Stimulated activated CD4-positive, alpha-beta T cell treated with anti-CD3 and anti-CD28 coated beads, Interleukin-2, amount 100 ng/mL, for 48 hours (primary cell): ENCODE measurements around the gene RNF38.
"Not testable (repeated sequence)": the region's sequence is repeated elsewhere in the genome, so short reads cannot be mapped to it uniquely, and the experiment has no call there.

Experiments
- DNase-seq, 2 donors: peaks; one replicate each; pipeline ENCODE4 v3.0.0-alpha.2; 2020

Gene RNF38

DNA sequence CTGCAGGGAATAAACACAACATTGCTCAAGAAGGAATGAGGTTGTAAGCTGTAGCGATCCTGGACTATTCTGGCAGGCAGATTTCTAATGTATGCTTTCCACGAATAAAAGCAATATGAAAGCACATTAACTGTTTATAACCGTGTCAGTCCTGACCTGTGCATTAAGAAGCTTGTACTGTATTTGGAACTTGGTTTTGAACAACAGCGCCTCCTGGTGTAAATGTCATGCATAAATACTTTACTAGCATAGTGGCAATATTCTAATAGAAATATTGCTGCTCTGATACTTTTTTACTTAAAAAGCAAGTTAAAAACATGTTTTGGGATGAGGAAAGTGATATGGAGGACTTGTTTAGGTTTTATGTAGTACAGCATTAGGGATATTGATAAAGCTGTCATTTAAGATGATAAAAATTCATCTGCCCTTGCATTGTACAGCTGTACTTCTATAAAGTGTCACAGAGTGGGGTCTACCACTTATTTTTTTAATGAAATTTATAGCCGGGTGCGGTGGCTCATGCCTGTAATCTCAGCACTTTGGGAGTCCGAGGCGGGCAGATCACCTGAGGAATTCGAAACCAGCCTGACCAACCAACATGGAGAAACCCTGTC lies 71.2 kb downstream of the RNF38 start:
- DNase-seq: peak; percentile 50 to 53

DNA sequence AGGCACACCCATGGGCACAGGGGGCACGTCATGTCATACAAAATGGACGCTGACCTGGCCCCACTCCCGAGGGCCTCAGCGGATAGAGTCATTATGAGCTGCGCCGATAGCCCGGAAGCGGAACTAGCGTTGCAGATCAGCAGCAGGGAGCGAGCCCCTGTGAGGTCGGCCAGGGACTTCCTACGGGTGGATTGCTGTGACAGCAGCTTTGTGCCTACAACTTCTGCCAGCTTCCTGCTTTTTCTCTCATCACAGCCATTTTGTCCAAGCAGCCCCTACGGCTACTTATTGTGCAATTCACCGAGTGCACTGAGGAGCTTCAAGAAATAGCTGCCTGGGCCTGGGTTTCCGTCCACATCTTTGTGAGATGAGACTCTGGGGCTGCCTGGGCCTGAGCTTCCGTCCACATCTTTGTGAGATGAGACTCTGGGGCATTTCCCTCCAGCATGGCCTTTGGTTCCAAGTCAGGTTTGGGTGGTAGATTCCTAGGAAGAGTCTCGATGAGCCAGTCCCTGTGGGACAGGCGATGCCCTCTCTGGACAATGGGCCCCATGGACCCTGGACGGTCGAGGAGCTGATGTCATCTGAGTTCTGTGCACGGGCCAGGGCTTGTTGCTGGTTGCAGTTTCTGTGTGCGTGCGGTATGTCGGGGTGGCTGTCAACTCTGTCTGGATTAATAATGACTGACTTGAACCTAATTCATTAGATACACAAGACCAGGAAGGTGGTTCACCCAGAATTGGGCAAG lies 74.8 kb downstream of the RNF38 start:
- DNase-seq: no peak

DNA sequence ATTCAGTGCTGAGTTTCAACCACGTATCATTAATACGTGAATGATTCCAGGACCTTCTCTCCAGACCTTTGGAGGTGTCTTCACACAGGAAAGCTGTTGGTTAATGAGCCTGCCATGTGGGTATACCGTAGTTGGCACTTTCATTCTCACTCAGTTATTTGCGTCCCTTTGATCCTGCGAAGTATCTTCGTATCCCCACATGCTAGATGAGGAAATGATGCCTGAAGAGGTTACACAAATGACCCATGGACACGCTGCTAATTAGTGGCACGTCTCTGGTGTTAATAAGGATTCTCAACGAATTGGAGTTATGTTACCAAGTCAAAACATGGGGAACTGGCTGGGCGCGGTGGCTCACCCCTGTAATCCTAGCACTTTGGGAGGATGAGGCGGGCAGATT lies 76.1 kb downstream of the RNF38 start:
- DNase-seq: no peak

DNA sequence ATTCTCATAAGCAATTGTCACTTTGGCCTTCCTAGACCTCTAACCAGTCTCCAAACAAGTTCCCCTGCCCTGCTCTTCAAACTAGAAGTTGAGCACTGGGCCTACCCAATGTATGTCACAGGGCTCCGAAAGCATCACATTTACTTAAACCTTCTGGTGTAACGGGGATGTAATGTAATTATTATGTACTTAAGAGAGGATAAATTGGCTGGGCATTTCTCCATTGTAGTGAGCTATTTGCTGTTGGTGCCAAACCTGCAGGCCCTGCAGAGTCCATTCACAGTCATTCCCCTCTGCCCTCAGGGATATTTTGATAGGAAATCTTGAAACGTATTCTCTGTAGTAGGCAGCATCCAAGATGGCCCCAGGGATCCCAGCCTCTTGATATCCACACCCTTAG lies 77.6 kb downstream of the RNF38 start:
- DNase-seq: no peak

DNA sequence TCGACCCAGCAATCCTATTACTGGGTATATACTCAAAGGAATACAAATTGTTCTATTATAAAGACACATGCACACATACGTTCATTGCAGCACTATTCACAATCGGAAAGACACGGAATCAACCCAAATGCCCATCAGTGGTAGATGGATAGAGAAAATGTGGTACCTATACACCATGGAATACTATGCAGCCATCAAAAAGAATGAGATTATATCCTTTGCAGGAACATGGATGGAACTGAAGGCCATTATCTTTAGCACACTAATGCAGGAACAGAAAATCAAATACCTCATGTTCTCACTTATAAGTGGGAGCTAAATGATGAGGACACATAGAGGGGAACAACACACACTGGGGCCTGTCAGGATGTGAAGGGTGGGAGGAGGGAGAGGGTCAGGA lies 78.2 kb downstream of the RNF38 start:
- DNase-seq: not testable (repeated sequence)

DNA sequence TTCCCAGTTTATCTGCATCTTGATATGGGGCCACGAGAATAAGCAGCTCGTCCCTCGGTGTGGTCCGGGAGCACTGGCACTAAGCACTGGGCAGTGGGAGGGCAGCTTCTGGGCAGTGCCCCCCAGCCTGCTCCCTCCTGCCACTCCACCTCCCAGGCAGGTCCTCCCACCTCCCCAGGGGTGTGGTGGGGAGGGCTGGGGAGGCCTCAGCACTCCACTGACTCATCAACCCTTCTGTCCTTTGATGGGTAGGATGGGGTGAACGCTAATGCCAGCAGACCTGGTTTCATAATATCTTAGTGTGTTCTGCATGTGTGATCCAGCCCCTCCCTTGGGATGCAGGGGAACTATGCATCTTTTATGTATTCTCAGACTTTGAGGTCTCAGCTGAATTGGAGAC lies 79.6 kb downstream of the RNF38 start:
- DNase-seq: no peak

DNA sequence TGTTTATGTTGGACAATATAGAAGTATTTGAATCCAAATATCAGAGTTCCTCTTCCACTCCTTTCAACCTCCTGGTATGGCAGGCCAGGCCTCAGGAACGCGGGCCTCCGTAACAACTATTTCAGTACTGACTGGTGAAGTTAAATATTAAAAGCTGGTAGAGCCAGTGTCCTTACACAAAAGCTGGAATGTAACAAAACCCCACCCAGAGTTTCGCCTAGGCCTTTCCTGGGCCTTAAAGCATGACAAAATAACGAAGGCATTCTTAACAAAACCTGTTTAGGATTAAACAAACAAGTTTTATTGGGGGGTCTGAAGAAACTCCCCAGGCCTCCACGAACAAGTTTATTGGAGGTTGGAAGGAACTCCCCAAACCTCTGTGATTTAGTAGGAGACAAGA lies 80.3 kb downstream of the RNF38 start:
- DNase-seq: no peak

DNA sequence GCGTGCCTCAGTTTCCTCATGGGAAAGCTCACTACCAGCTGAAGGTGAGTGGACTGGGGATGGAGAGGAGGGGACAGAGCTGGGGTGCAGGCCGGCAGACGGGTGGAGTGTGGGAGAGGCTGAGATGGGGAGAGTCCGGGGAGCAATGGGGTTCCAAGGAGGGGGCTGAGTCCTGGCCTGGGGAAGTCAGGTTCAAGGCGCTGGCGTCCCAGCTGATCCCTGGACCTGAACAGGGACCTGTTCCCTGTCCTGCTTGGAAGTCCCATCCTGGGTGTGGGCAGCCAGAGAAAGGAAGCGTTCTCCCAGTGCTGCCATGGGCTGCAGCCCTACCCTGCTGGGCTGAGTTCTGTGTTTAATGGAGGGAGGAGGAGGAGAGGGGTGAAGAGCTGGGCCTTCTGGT lies 80.9 kb downstream of the RNF38 start:
- DNase-seq: no peak

DNA sequence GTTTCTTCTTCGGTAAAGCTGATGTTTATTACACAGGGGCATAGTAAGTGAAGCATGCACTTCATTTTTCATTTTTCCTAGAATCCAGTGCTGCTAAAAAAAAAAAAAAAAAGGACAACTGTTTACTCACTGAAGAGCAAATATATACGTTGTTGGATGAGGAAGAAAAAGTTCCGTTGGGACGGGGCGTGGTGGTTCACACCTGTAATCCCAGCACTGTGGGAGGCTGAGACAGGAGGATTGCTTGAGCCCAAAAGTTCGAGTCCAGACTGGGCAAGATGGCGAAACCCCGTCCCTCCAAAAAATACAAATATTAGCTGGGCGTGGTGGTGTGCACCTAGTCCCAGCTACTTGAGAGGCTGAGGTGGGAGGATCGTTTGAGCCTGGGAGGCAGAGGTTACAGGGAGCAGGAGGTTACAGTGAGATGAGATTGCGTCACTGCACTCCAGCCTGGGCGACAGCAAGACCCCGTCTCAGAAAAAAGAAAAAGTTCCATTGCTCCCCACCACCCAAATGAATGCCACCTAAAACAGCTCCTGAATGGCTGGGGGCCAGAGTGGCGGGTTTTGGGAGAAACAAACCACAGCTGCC lies 81.8 kb downstream of the RNF38 start:
- DNase-seq: no peak

DNA sequence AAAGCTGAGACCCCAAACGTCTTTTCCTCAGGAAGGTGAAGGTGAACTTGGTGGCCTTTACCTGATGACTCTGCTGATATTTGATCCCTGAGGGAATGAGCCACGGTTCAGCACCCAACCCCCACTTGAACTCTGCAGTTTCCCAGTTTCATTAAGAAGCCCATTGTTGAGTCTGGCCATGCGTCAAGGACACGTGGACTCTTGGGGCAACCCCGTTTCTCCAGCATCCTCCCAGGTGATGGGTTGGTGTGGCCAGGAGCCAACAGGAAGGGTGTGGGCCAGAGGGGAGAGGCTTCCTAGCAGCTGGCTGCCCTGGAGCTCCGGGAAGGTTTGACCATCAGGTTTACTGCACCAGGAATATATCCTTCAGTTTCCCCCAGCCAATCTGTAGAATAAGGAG lies 82.3 kb downstream of the RNF38 start:
- DNase-seq: no peak

DNA sequence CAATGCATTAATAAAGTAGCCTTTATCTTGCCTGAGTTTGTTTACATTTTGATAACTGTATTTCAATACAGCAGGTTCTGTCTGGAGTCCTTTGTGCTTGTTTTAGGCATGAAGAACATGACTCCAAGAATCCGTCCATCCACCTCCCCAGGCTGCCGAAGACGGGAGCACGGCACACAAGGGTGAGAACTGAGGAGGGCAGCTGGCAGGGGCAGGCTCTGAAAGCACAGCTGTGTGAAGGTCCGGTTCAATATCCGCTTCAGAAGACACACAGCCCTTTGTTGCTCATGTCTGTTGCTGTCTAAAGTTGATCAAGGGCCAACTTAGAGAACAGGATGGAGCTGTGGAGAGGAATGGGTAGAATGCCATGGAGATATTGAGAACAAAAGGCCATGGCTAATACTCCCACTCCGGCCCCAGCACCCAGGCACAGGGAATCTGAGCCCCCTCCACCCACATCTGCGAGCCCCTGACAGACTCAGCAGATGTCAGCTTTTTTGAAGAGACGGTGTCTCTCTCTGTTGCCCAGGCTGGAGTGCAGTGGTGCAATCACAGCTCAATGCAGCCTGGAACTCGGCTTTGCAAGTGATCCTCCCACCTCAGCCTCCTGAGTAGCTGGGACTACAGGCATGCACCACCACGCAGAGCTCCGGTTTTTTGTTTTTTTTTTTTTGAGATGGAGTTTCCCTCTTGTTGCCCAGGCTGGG lies 83.3 kb downstream of the RNF38 start:
- no peak for DNase-seq

DNA sequence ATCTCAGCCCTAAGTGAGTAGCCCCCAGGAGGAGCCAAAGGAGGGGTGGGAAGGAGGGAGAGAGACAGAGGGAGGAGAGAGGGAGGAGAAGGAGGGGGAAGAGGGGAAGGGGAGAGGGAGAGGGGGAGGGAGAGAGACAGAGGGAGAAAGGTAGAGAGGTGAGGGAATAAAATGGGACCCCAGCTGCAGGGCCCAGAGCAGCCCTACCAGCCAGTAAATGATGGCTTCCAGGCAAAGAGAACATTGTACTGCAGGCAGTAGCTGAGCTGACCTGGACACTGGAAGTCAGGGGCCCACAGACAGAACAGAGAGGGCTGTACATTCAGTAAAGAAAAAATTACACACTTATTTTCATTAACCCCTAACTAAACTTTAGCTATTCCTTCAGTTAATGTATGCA lies 84.0 kb downstream of the RNF38 start:
- DNase-seq: no peak

DNA sequence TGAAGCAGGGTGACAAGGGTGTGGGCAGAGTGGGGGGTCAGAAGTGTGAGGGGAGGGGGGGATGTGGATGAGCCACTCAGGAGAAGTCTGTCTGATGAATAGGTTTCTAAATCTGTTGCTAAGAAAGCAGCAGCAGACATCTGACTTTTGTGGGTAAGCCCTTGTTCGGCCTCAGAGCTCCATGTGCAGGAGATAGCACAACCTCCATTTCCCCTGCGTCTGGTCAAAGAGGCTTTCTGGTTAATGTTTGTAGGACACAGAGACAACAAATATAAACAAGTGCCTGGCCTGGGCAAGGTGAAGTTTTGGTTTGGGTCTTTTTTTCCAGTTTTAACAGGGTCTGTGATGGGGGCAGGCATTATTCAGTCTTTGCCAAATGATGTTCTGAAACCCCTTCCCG lies 84.8 kb downstream of the RNF38 start:
- DNase-seq: no peak

DNA sequence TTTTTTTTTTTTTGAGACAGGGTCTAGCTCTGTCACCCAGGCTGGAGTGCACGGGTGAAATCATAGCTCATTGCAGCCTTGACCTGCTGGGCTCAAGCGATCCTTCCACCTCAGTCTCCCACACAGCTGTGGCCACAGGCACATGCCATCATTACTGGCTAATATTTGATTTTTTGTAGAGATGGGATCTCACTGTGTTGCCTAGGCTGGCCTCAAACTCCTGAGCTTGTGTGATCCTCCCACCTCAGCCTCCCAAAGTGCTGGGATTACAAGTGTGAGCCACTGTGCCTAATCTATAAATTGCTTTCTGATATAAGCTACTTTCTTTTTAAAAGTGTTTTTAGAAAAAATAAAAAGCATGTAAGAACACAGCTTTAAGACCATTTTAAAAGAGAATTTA lies 85.3 kb downstream of the RNF38 start:
- no peak for DNase-seq

DNA sequence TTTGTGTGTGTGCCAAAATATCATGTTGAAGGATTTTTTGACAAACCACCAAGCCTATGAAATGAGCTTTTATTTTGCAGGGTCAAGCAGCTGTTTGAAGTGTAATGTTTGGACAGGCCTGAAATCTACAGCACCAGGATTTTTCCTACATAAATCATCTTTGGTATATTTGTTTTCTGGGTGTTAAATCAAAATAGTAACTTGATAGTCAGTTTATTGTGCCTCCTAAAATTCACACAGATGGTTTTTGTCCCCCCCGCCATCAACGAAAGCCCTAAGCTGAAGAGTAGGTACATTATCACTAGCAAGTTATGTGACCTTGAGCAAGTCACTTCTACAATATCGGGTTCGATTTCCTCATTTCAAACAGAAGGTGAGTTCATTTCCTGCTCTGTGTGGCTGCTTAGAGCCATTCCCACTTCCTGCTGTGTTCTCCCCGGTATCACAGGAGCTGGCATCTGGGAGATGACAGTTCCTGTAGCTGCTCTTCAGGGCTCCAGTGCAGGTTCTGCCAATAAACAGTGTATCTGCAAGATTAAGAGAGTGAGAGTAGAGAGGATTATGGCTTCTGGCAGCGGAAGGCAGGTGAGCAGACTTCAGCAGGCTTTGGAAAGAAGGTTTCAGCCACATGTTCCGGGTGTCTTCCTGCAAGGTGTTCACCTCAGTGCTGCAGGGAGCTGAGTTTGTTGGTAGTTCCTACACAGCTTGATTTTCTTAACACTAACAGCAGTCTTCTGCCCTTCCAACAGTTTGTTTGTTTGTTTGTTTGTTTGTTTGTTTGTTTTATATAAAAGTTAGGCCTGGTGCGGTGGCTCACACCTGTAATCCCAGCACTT lies 93.4 kb downstream of the RNF38 start:
- DNase-seq: no peak

DNA sequence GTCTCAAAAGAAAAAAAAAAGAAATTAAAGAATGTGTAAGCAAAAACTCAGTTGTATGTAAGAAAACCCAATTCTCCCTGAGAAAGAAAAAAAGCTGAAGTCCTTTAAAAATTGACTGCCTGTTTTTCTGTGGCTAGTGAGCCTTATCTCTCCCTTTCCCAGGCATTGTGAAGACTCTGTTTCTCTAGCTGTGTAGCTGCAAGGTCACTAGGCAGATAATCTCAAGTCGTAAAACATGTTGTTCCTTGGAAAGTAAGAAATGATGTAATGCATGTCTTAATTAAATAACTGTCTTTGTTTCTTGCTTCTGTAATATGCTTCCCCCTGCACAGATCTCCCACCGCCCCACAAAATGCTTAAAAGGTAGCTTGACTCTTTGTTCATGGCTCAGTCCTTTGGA lies 95.7 kb downstream of the RNF38 start:
- DNase-seq: not testable (repeated sequence)

DNA sequence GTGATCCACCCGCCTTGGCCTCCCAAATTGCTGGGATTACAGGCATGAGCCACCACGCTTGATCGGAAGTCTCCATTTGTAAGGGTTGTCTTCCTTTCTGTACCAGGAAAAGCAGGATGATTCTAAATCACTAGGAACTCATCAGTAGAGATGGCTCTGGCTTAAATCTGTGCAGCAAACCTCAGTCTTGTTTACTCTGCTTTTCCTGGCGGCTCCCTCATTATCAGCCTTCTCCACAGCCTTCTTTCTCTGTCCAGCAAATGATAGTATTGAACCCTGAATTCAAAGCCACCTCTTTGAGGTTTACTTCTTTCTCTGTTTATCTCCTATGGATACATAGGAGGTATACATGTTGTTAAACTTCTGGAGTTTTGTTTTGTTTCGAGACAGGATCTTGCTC lies 98.8 kb downstream of the RNF38 start:
- no peak for DNase-seq

DNA sequence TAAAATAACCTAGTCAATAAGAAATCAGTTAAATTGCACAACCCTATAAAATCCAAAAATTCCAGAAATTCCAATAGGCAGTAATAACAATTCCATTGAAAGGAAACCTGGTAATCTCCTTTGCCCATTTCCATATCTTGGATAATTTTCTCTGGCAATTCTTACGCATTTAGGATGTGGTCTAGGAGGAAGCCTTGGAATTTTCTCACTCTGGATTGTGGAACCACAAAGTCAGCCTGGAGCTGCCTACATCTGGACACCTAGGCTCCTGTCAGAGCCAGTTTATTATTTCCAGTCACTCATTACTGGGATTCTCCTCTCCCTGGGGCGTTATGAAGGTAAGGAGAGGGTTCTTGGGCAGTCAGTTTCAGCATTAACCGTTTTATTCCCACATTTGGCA lies 101.5 kb downstream of the RNF38 start:
- no peak for DNase-seq

DNA sequence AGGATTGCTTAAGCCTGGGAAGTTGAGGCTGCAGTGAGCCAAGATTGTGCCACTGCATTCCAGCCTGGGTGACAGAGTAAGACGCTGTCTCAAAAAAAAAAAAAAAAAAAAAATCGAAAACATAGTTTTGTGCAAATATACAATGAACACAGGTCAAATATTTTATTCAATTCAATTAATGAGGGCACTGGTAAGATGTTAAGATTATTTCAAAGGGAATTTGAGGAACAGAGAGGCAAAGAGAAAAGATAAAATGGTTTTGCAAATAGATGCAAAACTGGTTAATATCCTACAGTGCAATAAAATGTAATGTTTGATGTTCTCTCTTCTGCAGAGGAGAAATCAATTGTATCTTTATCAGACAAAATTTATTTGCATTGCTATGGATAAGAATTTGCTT lies 102.3 kb downstream of the RNF38 start:
- no peak for DNase-seq

DNA sequence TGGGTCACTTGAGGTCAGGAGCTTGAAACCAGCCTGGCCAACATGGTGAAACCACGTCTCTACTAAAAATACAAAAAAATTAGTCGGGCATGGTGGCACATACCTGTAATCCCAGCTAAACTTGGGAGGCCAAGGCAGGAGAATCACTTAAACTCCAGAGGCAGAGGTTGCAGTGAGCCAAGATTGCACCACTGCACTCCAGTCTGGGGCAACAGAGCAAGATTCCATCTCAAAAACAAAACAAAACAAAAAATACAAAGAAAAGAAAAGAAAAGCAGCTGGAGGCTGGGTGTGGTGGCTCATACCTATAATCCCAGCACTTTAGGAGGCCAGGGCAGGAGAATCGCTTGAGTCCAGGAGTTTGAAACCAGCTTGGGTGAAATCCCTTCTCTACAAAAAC lies 105.1 kb downstream of the RNF38 start:
- DNase-seq: not testable (repeated sequence)

DNA sequence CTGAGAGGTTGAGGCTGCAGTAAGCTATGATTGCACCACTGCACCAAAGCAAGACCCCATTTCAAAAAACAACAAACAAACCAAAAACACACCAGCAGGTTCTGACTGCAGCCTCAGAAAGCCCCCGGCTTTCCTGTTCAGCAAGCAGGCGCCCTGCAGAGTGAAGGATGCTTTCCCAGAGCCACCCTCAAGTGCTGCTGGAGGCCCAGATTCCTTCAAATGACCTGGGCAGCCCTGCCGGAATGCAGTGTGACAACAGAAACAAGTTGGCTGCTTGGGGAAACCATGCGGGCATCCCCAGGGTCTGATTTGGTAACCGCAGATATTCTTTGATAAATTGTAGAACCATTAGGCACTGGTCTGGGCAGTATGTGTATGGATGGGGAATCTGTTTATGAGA lies 106.2 kb downstream of the RNF38 start:
- DNase-seq: no peak

DNA sequence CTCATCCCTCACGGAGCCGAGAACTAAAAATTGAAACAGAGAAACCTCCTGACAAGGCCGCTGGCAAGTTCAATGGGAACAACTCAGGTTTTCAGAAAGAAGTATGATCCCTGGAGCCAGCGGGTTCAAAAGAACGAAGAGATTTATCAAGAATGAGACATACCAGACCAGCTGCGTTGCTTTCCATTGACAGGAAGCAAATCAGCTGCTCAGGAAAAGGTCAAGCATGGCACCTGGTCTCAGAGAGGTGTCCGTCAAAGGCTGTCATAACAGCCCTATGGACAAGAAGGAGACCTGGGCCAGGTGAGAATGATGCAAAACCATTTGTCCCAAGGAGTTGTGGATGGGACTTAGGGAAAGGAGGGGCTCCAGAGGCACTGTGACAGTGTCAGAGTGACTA lies 106.9 kb downstream of the RNF38 start:
- no peak for DNase-seq

DNA sequence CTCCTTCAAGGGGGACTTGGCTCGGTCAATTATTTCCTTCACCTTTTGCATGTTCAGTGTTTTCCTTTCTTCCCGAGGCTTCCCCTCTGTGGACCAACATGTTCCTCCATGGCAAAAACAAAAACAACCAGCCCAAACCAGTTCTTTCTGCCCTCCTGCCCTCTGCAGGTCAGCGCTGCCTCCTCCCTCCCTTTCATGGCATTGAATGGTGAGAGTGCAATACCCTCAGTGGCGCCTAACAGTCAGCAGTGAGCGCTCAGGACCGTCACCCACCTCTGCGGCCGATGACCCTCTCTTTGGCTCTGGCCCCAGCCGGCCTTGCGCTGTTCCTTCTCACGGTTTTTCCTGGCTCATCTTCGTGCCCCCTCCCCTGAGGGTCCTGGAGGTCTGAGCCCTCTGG lies 107.4 kb downstream of the RNF38 start:
- DNase-seq: no peak
